Large intestine (tissue), 3 donors: ENCODE measurements around the gene MCFD2. TPM values are rescaled to one million over a fixed set of nuclear protein-coding genes. Genes with fewer than 3 reads are reported as not detected.
"Not testable (repeated sequence)": the region's sequence is repeated elsewhere in the genome, so short reads cannot be mapped to it uniquely, and the experiment has no call there.

Experiments
- DNase-seq, 2 donors: peaks; one replicate each; pipeline versions ENCODE4 v3.0.0 to v3.0.0-alpha.2; 2013
- H3K27ac ChIP-seq: one replicate; pipeline ENCODE4 v1.5.1; 2013; ENCODE audit warnings: low read length
- H3K27me3 ChIP-seq: 2 replicates; pipeline ENCODE4 v1.6.1; 2013; ENCODE audit warnings: low read length; ENCODE audit not compliant: control insufficient read depth, insufficient read depth
- H3K36me3 ChIP-seq: 2 replicates; pipeline ENCODE4 v1.6.1; 2013; ENCODE audit warnings: low read length; ENCODE audit not compliant: control insufficient read depth, insufficient read depth
- H3K4me1 ChIP-seq: one replicate; pipeline ENCODE4 v1.6.1; 2013; ENCODE audit warnings: low read length; ENCODE audit not compliant: control insufficient read depth, insufficient read depth
- H3K4me3 ChIP-seq: one replicate; pipeline ENCODE4 v1.5.1; 2013; ENCODE audit warnings: low read length
- H3K9me3 ChIP-seq: one replicate; pipeline ENCODE4 v1.6.1; 2013; ENCODE audit warnings: mild to moderate bottlenecking, low read depth, low read length, moderate library complexity; ENCODE audit not compliant: control insufficient read depth
- WGBS: methylation state at CpG from one replicate; pipeline ENCODE4 v1.1.5; 2013; ENCODE audit warnings: low lambda C conversion rate; ENCODE audit not compliant: insufficient coverage; 5-methylcytosine and 5-hydroxymethylcytosine counted together
- polyA plus RNA-seq: library from polyadenylated mRNA; unstranded; fragments of 120-200 nt; gene quantifications from one replicate; pipeline ENCODE4 v1.2.1, GENCODE V29; 2013

The MCFD2 gene
- polyA plus RNA-seq, 1 donor, result 60.1 TPM

DNA sequence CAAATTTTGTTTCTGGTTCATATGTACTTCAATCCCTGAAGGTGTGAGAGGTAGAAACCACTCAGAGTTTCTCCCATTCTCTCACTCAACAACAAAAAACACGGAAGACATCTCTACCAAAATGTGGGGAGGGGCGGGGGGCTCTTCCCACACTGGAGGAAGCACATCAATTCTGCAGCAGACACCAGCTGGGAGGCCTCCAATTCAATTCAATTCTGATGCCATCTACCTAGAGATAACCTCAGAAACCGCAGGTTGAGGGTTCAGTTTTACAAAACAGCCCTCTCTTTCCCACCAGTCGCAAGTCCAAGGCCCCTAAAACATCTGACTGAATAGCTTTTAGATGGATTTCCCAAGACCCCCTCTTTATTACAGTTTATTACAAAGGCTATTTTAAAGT lies 7.0 kb upstream of the MCFD2 start:
- DNase-seq, result no peak
- H3K4me3 ChIP-seq, result no peak overlapping the region
- peaks cover 12% of the 10 kb centered on the region for H3K4me1 ChIP-seq
- H3K9me3 ChIP-seq, result peaks cover 9% of the 10 kb centered on the region
- H3K27me3 ChIP-seq, result no peaks in the 10 kb centered on the region
- no CpG with 5 or more reads among the region's 4 CpGs for WGBS
- peak overlapping the region; percentile 8 for H3K27ac ChIP-seq
- H3K36me3 ChIP-seq, result no peaks in the 10 kb centered on the region

DNA sequence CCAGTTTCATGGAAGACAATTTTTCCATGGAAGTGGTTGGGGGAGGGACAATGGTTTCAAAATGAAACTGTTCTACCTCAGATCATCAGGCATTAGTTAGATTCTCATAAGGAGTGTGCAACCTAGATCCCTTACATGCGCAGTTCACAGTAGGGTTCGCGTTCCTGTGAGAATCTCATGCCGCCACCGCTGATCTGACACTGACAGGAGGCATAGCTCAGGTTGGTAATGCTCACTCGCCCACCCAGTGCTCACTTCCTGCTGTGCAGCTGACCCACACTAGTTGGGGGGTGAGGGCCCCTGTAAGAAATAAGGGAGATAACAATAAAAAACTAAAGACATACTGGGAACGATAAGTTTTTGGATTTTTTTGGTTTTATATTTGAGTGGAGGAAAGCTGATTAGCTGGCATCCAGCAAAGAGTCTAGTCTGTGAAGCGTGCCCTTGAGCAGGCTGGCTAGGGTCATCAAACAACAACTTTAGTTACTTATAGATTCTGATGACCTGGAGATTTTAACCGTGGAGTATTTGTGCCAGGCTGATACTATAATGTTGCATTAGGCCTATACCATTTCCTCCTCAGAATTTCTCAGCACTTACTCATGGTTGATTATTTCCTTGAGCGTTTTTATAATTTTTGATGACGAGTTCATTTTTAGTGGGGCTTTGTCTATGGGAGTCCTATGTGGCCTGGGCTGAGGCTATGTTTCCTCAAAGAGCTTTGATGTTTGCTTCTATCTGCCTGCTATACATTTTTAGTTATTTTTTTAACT lies 6.3 kb upstream of the MCFD2 start:
- DNase-seq, result no peak
- no CpG with 5 or more reads among the region's 11 CpGs for WGBS

DNA sequence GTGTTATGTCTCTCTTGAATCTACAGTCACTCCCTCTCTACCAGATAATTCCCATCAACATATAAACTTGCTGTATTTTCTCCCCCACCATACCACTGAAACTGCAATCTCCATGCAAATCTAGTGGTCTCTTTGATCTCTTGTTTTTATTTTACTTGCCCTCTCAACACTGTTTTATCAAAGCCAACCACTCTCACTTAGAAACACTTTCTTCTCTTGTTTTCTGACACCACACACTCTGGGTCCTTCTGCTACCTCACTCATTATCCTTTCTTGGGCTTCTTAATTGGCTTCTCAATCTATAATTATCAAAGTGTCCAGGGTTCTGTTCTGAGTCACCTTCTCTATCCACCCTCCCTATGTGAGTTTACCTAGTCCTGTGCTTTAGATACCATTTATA lies 2.0 kb upstream of the MCFD2 start:
- peaks cover 19% of the 10 kb centered on the region for H3K4me1 ChIP-seq
- H3K36me3 ChIP-seq, result peaks cover 2% of the 10 kb centered on the region
- no peaks in the 10 kb centered on the region for H3K9me3 ChIP-seq
- DNase-seq, result no peak
- H3K27me3 ChIP-seq, result no peaks in the 10 kb centered on the region
- no peak overlapping the region for H3K4me3 ChIP-seq
- H3K27ac ChIP-seq, result no peak overlapping the region

More for the DNA sequence above, 6.3 kb upstream of the MCFD2 start:
- Histone ChIP-seq H3K4me1 (peaks cover 16% of the 10 kb centered on the region), H3K36me3 (no peaks in the 10 kb centered on the region), H3K27ac (no peak overlapping the region), H3K27me3 (no peaks in the 10 kb centered on the region), H3K9me3 (peaks cover 2% of the 10 kb centered on the region), H3K4me3 (no peak overlapping the region)

DNA sequence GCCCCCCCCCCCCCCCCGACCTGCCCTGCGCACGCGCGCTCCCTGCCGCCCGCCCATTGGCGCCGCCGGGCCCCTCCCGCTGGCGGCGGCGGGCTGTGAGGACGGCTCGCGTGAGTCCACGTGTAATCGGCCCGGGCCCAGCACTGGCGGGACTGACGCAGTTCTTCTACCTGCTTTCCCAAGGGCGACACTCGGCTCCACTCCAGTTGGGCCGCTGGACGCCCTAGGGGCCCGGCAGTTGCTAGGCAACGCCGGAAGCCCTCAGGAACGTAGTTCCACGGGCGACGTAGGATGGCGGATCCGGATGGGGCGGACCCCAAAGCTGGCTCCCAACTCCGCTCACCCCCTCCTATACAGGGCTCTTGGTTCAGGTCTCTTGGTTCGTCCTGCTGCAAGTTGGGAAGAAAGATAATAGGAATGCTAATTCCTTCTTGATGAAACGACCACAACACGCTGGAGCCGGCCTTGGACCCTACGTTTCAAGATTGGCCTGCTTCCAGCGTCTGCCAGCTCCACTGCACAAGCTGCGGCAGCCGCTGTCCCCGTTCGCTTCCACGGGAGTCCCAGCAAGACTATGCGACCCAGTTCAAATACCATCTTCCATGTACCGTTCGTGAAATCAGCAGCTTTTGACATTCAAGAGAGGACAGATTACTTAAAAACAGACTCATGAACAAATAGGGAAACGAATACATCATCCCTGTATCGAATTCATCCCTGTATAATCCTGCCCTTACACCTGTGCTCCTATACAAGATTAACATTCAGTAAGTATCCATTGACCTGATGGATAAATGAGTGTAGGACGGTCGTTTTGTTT lies 415 bp upstream of the MCFD2 start:
- peaks cover 6% of the 10 kb centered on the region for H3K36me3 ChIP-seq
- no CpG with 5 or more reads among the region's 55 CpGs for whole genome bisulfite sequencing
- peaks cover 17% of the 10 kb centered on the region for H3K4me1 ChIP-seq
- H3K27ac ChIP-seq, result peak overlapping the region; percentile 94
- H3K4me3 ChIP-seq, result peak overlapping the region; percentile 99
- no peaks in the 10 kb centered on the region for H3K27me3 ChIP-seq
- H3K9me3 ChIP-seq, result no peaks in the 10 kb centered on the region
- DNase-seq, result peak; percentile 89 to 95

DNA sequence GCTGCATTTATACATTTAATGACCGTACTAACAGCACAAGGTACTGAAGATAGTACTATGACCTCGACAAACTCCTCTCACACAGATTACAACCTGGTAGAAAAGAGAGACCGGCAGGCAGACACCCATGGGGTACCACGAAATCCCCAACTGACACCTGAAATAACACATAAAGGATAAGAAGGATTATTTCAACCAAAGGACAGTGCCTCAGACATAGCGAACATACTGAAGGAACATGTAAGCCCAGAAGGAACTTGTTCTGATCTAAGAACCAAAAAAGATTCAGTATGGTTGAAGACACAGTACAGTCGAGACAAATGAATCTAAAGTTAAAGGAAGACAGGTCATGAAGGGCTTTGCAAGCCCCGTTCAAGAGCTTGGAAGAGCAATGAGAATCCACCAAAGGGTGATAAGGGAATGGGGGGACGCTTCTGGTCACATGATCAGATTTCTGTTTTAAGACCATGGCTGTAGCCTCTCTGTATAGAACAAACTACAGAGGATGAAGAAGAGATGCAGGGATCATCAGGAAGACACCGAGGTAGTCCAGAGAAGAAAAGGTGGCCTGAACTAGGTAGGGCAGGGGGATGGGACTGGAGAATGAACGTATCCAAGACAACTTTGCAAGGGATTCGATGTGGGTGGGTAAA lies 902 bp downstream of the MCFD2 start:
- WGBS, result 83% methylated on average over 1 of the region's 11 CpGs
- Histone ChIP-seq H3K4me1 (peaks cover 17% of the 10 kb centered on the region), H3K9me3 (no peaks in the 10 kb centered on the region), H3K4me3 (peak overlapping the region; percentile 99), H3K36me3 (peaks cover 19% of the 10 kb centered on the region), H3K27ac (peak overlapping the region; percentile 92), H3K27me3 (no peaks in the 10 kb centered on the region)
- peak; percentile 9 to 50 for DNase-seq

DNA sequence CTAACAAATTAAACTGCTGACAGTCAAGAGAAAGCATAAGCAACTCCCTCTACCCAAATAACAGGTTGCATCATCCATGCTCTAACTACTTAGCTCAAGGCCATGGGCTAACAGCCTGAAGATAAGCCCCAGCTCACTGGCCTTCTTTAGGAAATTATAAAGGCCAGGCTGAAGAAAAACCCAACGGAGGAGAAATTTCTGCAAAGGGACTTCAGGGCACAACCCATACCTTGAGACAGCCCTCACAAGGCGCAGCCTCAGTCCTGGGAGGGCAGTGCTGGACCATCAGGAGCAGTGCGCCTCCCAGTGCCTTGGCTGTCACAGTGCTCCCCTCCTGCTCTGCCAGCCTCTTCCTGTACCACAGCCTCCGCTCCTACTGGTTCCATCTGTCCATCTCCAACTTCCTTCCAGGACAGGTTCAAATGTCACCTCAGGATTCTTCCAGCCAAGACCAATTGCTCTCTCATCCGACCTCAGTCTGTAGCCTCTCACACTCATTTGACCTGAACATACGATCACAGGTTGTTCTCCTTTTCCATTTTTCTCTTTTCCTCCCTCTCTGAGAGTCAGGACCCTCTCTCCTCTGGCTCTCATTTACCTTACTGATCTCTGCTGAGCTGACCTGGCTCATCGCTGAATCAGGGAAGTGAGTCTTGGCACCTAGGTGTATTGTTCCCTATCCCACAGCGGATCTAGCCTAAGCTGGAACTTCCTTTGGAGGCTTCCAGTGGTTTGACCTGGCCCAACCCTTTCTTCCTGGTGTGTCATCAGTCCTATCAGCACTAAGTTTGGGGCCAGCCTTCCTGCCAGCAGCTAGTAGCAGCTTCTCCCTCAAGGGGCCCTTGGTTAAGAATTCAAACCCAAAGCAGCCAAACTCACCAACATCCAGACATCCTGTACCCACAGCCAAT lies 1.9 kb downstream of the MCFD2 start:
- Histone ChIP-seq H3K27ac (peak overlapping the region; percentile 92), H3K4me1 (peaks cover 17% of the 10 kb centered on the region), H3K27me3 (no peaks in the 10 kb centered on the region), H3K4me3 (peak overlapping the region; percentile 99), H3K9me3 (no peaks in the 10 kb centered on the region), H3K36me3 (peaks cover 29% of the 10 kb centered on the region)
- peak in 1 of 2 donors; percentile 30 for DNase-seq
- 75% methylated on average over 2 of the region's 8 CpGs for WGBS

DNA sequence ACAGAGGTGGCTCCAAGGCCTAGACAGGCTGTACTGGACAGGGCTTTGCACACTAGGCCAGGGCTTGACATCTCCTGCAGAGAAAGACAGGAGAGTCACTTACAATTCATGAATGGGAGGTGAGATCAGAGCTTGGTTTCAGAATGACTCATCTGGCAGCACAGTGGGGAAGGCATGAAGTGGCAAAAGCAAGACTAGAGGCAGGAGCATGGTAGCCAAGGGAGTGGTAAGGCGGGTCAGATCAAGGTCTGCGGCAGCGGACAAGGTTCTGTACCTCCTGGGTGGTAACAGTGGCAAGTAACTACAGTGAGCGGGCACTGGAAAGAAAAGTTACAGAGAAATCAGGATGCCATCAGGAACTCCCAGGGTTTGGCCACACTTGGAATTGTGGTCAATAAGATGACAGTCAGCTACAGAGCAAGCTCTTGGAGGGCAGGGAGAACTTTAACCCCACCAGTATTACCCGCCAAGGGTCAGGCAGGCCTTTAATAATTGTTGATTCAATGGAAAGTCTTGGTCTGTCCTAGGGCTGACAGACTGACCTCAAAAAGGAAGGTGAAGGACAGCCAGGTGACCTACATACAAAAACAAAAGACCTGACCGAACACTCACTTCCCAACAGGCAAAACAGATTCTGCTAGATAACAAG lies 5.7 kb downstream of the MCFD2 start:
- no peak for DNase-seq
- Histone ChIP-seq H3K9me3 (no peaks in the 10 kb centered on the region), H3K27me3 (no peaks in the 10 kb centered on the region), H3K27ac (no peak overlapping the region), H3K4me1 (peaks cover 11% of the 10 kb centered on the region), H3K36me3 (peaks cover 62% of the 10 kb centered on the region), H3K4me3 (no peak overlapping the region)
- WGBS, result no CpG with 5 or more reads among the region's 6 CpGs

DNA sequence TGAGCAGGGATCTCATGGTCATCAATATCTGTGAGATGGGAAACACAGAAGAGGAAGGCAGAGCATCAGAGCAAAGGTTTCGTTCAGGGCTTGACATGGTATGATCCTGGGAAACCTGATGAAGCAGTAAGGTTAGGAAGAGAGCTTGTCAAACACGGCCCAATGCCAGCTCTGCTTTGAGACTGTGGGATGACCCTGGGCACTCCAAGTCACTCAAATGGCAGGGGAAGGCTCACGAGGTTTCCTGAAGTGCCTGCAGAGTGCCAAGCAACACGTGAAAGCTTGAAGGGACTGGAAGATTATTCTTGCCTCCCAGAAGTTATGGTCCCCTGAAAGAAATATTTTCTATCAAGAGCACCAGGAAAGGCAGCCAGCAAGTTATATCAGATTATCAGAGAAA lies 6.5 kb downstream of the MCFD2 start:
- Histone ChIP-seq H3K9me3 (no peaks in the 10 kb centered on the region), H3K36me3 (peaks cover 66% of the 10 kb centered on the region), H3K4me3 (no peak overlapping the region), H3K27me3 (no peaks in the 10 kb centered on the region), H3K27ac (no peak overlapping the region), H3K4me1 (peaks cover 7% of the 10 kb centered on the region)
- WGBS, result no CpG with 5 or more reads among the region's 4 CpGs
- DNase-seq, result no peak

DNA sequence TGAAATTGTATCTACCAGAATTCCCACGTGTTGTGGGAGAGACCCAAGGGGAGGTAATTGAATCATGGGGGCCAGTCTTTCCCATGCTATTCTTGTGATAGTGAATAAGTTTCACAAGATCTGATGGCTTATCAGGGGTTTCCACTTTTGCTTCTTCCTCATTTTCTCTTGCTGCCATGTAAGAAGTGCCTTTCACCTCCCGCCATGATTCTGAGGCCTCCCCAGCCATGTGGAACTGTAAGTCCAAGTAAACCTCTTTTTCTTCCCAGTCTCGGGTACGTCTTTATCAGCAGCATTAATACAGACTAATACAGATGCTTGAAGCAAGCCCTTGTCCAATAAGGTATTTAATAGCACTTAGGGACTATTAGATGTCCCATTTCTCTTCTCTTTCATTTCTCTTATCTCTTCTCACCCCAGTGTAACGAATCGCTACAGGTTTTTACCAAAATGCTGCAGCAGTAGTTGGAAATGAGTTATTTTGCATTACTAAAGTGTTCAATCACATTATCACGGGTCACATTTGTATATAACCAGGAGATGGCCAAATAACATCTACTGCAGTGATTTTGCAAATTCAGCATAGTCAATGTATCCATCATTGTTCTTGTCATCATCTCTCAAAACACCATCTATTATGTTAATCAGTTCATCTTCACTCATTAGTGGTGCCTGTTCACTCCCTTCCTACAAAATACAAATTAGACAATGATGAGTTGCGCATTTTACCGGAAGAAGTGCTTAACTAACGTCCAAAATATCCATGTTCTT lies 10.5 kb downstream of the MCFD2 start:
- not testable (repeated sequence) for H3K4me3 ChIP-seq, H3K27ac ChIP-seq, H3K9me3 ChIP-seq, DNase-seq, H3K4me1 ChIP-seq, H3K27me3 ChIP-seq
- H3K36me3 ChIP-seq, result peaks cover 54% of the 10 kb centered on the region
- 100% methylated on average over 5 of the region's 10 CpGs for WGBS
